ENCODE measurements around the gene CALN1. TPM values are rescaled to one million over a fixed set of nuclear protein-coding genes. Genes with fewer than 3 reads are reported as not detected.

The CALN1 gene
- polyA plus RNA-seq, 3 donors = under 0.01 TPM; not detected in 2

GRCh38 chr7:72039460-72039859 is 372.7 kb downstream of the CALN1 start:
- peak overlapping the region; percentile 27 for H2AFZ ChIP-seq (ENCODE audit: insufficient read depth, low read depth, low read length, poor library complexity, severe bottlenecking)
- peaks cover 18 to 19% of the 10 kb centered on the region in 2 donors for H3K4me1 ChIP-seq (ENCODE audit: control insufficient read depth in 1 of 2, insufficient read depth in 2 of 2, low read length in 2 of 2)
- no CpG with 5 or more reads among the region's 1 CpG for WGBS (ENCODE audit: insufficient coverage)
- intact Hi-C loops (cut with micrococcal nuclease) = no loop called here
- TF ChIP-seq CTCF (IDR thresholded peaks at IDR 0.05) = no peak
- Mint-ChIP-seq H3K36me3 (peaks cover 0 to 4% of the 10 kb centered on the region in 2 donors), H3K9me3 (peaks cover 0 to 17% (median 9%) of the 10 kb centered on the region in 7 donors), H3K27ac (peak overlapping the region in 1 of 7 donors; percentile 5), H3K4me3 (no peak overlapping the region), H3K4me1 (peaks cover 28% of the 10 kb centered on the region), H3K27me3 (ENCODE audit: low read depth in 3 of 3) (peaks cover 0 to 3% (median 0%) of the 10 kb centered on the region in 3 donors)
- H3K27ac ChIP-seq (ENCODE audit: low read depth in 1 of 2, low read length in 2 of 2) = no peak overlapping the region
- peaks cover 0 to 8% of the 10 kb centered on the region in 2 donors for H3K9me3 ChIP-seq (replicated peaks in 1 of 2; ENCODE audit: control insufficient read depth in 1 of 2, insufficient read depth in 1 of 2, low read length in 2 of 2)
- H3K4me3 ChIP-seq (replicated peaks in 1 of 3; ENCODE audit: low read depth in 2 of 3, low read length in 3 of 3) = no peak overlapping the region
- H3K9ac ChIP-seq (ENCODE audit: insufficient read depth, low read length, poor library complexity, severe bottlenecking) = no peak overlapping the region
- H3K36me3 ChIP-seq (replicated peaks in 1 of 2; ENCODE audit: control insufficient read depth in 1 of 2, insufficient read depth in 2 of 2, low read length in 2 of 2) = no peaks in the 10 kb centered on the region
- H3K27me3 ChIP-seq (ENCODE audit: control insufficient read depth in 2 of 2, insufficient read depth in 2 of 2, low read length in 2 of 2) = no peaks in the 10 kb centered on the region
- no peaks in the 10 kb centered on the region for H4K20me1 ChIP-seq (ENCODE audit: insufficient read depth, low read length)
- H3K4me2 ChIP-seq (replicated peaks; ENCODE audit: extremely low read depth, low read length, poor library complexity, severe bottlenecking) = no peak overlapping the region
- no peaks in the 10 kb centered on the region for H3K79me2 ChIP-seq (ENCODE audit: insufficient read depth, low read length)
- no peak for DNase-seq

- H3K4me1 Mint-ChIP-seq = peaks cover 35% of the 10 kb centered on the region
- no peak overlapping the region for H3K4me3 Mint-ChIP-seq
- Histone ChIP-seq H3K27me3 (ENCODE audit: control insufficient read depth in 2 of 2, insufficient read depth in 2 of 2, low read length in 2 of 2) (no peaks in the 10 kb centered on the region), H3K79me2 (ENCODE audit: insufficient read depth, low read length) (no peaks in the 10 kb centered on the region), H3K27ac (ENCODE audit: low read depth in 1 of 2, low read length in 2 of 2) (no peak overlapping the region), H3K9ac (ENCODE audit: insufficient read depth, low read length, poor library complexity, severe bottlenecking) (no peak overlapping the region), H2AFZ (ENCODE audit: insufficient read depth, low read depth, low read length, poor library complexity, severe bottlenecking) (no peak overlapping the region), H3K4me1 (ENCODE audit: control insufficient read depth in 1 of 2, insufficient read depth in 2 of 2, low read length in 2 of 2) (peaks cover 20 to 24% of the 10 kb centered on the region in 2 donors), H3K4me3 (replicated peaks in 1 of 3; ENCODE audit: low read depth in 2 of 3, low read length in 3 of 3) (no peak overlapping the region), H3K36me3 (replicated peaks in 1 of 2; ENCODE audit: control insufficient read depth in 1 of 2, insufficient read depth in 2 of 2, low read length in 2 of 2) (no peaks in the 10 kb centered on the region), H4K20me1 (ENCODE audit: insufficient read depth, low read length) (no peaks in the 10 kb centered on the region), H3K4me2 (replicated peaks; ENCODE audit: extremely low read depth, low read length, poor library complexity, severe bottlenecking) (no peak overlapping the region), H3K9me3 (replicated peaks in 1 of 2; ENCODE audit: control insufficient read depth in 1 of 2, insufficient read depth in 1 of 2, low read length in 2 of 2) (peaks cover 0 to 4% of the 10 kb centered on the region in 2 donors)
- TF ChIP-seq CTCF (IDR thresholded peaks at IDR 0.05) = no peak
- no peak overlapping the region for H3K27ac Mint-ChIP-seq
- intact Hi-C loops (cut with micrococcal nuclease) = no loop called here
- no peak for DNase-seq
- peaks cover 0 to 16% (median 11%) of the 10 kb centered on the region in 7 donors for H3K9me3 Mint-ChIP-seq
- no CpG with 5 or more reads among the region's 5 CpGs for WGBS (ENCODE audit: insufficient coverage)
- H3K36me3 Mint-ChIP-seq = peaks cover 2 to 4% of the 10 kb centered on the region in 2 donors
- H3K27me3 Mint-ChIP-seq (ENCODE audit: low read depth in 3 of 3) = peaks cover 0 to 4% (median 2%) of the 10 kb centered on the region in 3 donors
Measured at GRCh38 chr7:72038022-72038732, 374.0 kb downstream of the CALN1 start.

Measured in CD14-positive monocyte (primary cell).